ENCODE results near the gene TMEM116. TPM values are rescaled to one million over a fixed set of nuclear protein-coding genes. Genes with fewer than 3 reads are reported as not detected.

The TMEM116 gene
- total RNA-seq, 4 donors from 2014 or later, result 1.2 to 21.7 (median 11.5) TPM

DNA sequence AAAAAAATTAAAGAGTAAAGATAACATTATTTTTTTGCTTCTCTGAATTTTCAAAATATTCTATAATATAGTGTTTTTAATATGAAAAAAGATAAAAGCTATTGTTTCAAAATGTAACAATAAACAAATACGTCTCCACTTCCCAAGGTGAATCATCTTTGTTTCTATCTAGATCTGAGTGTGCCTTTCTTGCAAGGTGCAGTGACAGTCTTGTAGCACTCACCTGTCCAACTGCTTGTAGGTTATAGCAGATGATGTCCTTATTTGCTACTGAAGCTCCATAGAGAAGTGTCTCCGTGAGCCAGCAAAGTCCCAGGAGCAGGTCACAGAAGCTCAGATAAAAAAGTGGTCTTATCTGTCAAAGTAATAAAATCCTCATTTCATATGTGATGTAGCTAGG lies 21.4 kb downstream of the TMEM116 start:
- TF ChIP-seq, protein P1, sequence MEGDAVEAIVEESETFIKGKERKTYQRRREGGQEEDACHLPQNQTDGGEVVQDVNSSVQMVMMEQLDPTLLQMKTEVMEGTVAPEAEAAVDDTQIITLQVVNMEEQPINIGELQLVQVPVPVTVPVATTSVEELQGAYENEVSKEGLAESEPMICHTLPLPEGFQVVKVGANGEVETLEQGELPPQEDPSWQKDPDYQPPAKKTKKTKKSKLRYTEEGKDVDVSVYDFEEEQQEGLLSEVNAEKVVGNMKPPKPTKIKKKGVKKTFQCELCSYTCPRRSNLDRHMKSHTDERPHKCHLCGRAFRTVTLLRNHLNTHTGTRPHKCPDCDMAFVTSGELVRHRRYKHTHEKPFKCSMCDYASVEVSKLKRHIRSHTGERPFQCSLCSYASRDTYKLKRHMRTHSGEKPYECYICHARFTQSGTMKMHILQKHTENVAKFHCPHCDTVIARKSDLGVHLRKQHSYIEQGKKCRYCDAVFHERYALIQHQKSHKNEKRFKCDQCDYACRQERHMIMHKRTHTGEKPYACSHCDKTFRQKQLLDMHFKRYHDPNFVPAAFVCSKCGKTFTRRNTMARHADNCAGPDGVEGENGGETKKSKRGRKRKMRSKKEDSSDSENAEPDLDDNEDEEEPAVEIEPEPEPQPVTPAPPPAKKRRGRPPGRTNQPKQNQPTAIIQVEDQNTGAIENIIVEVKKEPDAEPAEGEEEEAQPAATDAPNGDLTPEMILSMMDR (IDR thresholded peaks at IDR 0.05), result no peak
- TF ChIP-seq POLR2A (IDR thresholded peaks at IDR 0.05), result no peak
- H3K27ac ChIP-seq, result no peak overlapping the region
- no peak overlapping the region for H3K4me3 ChIP-seq
- H3K27me3 ChIP-seq, result no peaks in the 10 kb centered on the region
- H3K9me3 ChIP-seq, result no peaks in the 10 kb centered on the region
- DNase-seq, result no peak
- H3K4me1 ChIP-seq, result no peaks in the 10 kb centered on the region
- intact Hi-C loops (cut with DNase I; ENCODE audit: low total_unique reads), result no loop called here
- H3K36me3 ChIP-seq, result no peaks in the 10 kb centered on the region

DNA sequence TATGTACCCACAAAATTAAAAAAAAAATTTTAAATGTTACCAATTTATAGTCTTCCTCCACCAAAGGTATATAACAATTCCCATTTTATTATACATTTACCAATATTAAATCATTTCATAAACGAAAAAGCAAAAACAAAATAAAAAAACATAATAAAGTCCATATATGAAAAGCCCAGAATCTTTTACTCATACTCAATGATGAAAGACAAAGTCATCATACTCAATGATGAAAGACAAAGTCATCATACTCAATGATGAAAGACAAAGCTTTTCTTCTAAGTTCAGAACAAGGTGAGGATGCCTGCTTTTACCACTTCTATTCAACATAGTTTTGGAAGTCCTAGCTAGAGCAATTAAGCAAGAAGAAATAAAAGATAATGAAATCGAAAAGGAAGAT lies 28.1 kb downstream of the TMEM116 start:
- intact Hi-C loops (cut with DNase I; ENCODE audit: low total_unique reads), result no loop called here
- no peak for DNase-seq
- H3K4me3 ChIP-seq, result no peak overlapping the region
- TF ChIP-seq POLR2A (IDR thresholded peaks at IDR 0.05), result no peak
- TF ChIP-seq, protein P1 (IDR thresholded peaks at IDR 0.05), result no peak
- no peak overlapping the region for H3K27ac ChIP-seq
- H3K9me3 ChIP-seq, result no peaks in the 10 kb centered on the region
- H3K4me1 ChIP-seq, result no peaks in the 10 kb centered on the region
- no peaks in the 10 kb centered on the region for H3K27me3 ChIP-seq
- H3K36me3 ChIP-seq, result no peaks in the 10 kb centered on the region

DNA sequence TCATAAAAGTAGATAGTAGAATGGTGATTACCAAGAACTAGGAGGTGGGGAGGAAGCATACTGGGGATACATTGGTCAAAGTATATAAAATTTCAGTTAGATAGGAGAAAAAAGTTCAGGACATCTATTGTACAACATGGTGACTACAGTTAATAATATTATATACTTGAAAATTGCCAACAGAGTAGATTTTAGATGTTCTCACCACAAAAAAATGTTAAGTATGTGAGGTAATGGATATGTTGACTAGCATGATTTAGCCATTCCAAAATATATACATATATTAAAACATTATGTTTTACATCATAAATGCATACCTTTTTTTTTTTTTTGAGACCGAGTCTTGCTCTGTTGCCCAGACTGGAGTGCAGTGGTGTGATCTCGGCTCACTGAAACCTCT lies 31.0 kb downstream of the TMEM116 start:
- intact Hi-C loops (cut with DNase I; ENCODE audit: low total_unique reads), result no loop called here
- Histone ChIP-seq H3K4me1 (no peaks in the 10 kb centered on the region), H3K4me3 (no peak overlapping the region), H3K9me3 (no peaks in the 10 kb centered on the region), H3K27me3 (no peaks in the 10 kb centered on the region), H3K27ac (no peak overlapping the region), H3K36me3 (no peaks in the 10 kb centered on the region)
- no peak for TF ChIP-seq POLR2A (IDR thresholded peaks at IDR 0.05)
- TF ChIP-seq, protein P1 (IDR thresholded peaks at IDR 0.05), result no peak
- no peak for DNase-seq

DNA sequence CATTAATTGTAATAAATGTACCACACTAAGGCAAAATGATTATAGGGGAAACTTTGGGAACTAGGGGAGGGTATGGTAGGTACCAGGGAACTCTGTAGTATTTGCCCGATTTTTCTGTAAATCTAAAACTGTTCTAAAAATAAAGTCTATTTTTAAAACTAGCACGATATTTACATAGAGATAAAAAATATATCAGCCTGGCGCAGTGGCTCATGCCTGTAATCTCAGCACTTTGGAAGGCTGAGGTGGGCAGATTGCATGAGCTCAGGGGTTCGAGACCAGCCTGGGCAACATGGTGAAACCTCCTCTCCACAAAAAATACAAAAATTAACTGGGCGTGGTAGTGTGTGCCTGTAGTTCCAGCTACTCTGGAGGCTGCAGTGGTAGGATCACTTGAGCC lies 32.4 kb downstream of the TMEM116 start:
- Histone ChIP-seq H3K36me3 (no peaks in the 10 kb centered on the region), H3K27me3 (no peaks in the 10 kb centered on the region), H3K9me3 (no peaks in the 10 kb centered on the region), H3K4me3 (no peak overlapping the region), H3K27ac (no peak overlapping the region), H3K4me1 (no peaks in the 10 kb centered on the region)
- TF ChIP-seq, protein P1 (IDR thresholded peaks at IDR 0.05), result no peak
- no peak for TF ChIP-seq POLR2A (IDR thresholded peaks at IDR 0.05)
- intact Hi-C loops (cut with DNase I; ENCODE audit: low total_unique reads), result no loop called here
- no peak for DNase-seq

DNA sequence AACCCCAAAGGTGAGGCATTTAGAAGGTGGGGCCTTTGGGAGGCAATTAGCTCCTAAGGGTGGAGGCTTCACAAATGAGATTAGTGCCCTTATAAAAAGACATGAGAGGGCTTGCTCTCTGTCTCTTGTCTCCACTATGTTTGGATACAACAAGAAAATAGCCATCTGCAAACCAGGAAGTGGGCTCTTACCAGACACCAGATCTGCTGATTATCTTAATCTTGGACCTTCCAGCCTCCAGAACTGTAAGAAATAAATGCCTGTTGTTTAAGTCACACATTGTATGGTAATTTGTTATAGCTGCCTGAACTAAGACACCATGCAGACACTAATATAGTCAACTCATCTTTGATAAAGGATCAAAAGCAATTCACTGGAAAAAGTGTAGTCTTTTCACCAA lies 34.4 kb downstream of the TMEM116 start:
- Histone ChIP-seq H3K27me3 (no peaks in the 10 kb centered on the region), H3K27ac (no peak overlapping the region), H3K36me3 (no peaks in the 10 kb centered on the region), H3K9me3 (no peaks in the 10 kb centered on the region), H3K4me1 (no peaks in the 10 kb centered on the region), H3K4me3 (no peak overlapping the region)
- intact Hi-C loops (cut with DNase I; ENCODE audit: low total_unique reads), result no loop called here
- TF ChIP-seq, protein P1 (IDR thresholded peaks at IDR 0.05), result no peak
- TF ChIP-seq POLR2A (IDR thresholded peaks at IDR 0.05), result no peak
- no peak for DNase-seq
